GM18873 (cell line): Measurements from ENCODE around the gene CASP9.
"Not testable (repeated sequence)": the region's sequence is repeated elsewhere in the genome, so short reads cannot be mapped to it uniquely, and the experiment has no call there.

ENCODE experiments used
- ATAC-seq: cut with Tn5 transposase; IDR thresholded peaks from one replicate; pipeline ENCODE4 v1.9.1; 2021; ENCODE audit warnings: mild to moderate bottlenecking, moderate library complexity, moderate number of reproducible peaks; ENCODE audit not compliant: unreplicated experiment, low FRiP score

Gene CASP9

GRCh38 chr1:15504436-15504835, 19.6 kb downstream of the CASP9 start:
- no peak for ATAC-seq

- ATAC-seq: no peak
Observed at GRCh38 chr1:15501208-15502032, 22.6 kb downstream of the CASP9 start.

- ATAC-seq: no peak
Observed at GRCh38 chr1:15500184-15501178, 23.5 kb downstream of the CASP9 start.

- ATAC-seq: no peak
Observed at GRCh38 chr1:15493869-15494390, 30.1 kb downstream of the CASP9 start.

GRCh38 chr1:15492596-15492995, 31.4 kb downstream of the CASP9 start:
- ATAC-seq: no peak

- not testable (repeated sequence) for ATAC-seq
Observed at GRCh38 chr1:15491010-15491409, 33.0 kb downstream of the CASP9 start.

- ATAC-seq: no peak
Observed at GRCh38 chr1:15489052-15489736, 34.8 kb downstream of the CASP9 start.

GRCh38 chr1:15488371-15488770, 35.6 kb downstream of the CASP9 start:
- ATAC-seq: no peak

GRCh38 chr1:15486844-15487610, 37.0 kb downstream of the CASP9 start:
- ATAC-seq: not testable (repeated sequence)

- ATAC-seq: no peak
Observed at GRCh38 chr1:15485636-15486035, 38.4 kb downstream of the CASP9 start.

GRCh38 chr1:15484443-15484842, 39.6 kb downstream of the CASP9 start:
- ATAC-seq: not testable (repeated sequence)

GRCh38 chr1:15483971-15484370, 40.0 kb downstream of the CASP9 start:
- ATAC-seq: no peak

GRCh38 chr1:15482983-15483543, 41.0 kb downstream of the CASP9 start:
- ATAC-seq: not testable (repeated sequence)

GRCh38 chr1:15482455-15482854, 41.6 kb downstream of the CASP9 start:
- ATAC-seq: not testable (repeated sequence)

GRCh38 chr1:15479654-15480347, 44.2 kb downstream of the CASP9 start:
- ATAC-seq: no peak

- no peak for ATAC-seq
Observed at GRCh38 chr1:15477646-15478212, 46.3 kb downstream of the CASP9 start.

- no peak for ATAC-seq
Observed at GRCh38 chr1:15476927-15477326, 47.1 kb downstream of the CASP9 start.

GRCh38 chr1:15475752-15476314, 48.2 kb downstream of the CASP9 start, which contains the start of gene CELA2B:
TSS of gene CELA2B (plus strand) at chr1:15476104. CDS start at chr1:15476126, 22 bp downstream.
- ATAC-seq: no peak
